ENCODE measurements around the gene MKNK2. TPM values are rescaled to one million over a fixed set of nuclear protein-coding genes. Genes with fewer than 3 reads are reported as not detected.

The MKNK2 gene
- total RNA-seq, 1 experiment from 2014 or later = 271 TPM

DNA sequence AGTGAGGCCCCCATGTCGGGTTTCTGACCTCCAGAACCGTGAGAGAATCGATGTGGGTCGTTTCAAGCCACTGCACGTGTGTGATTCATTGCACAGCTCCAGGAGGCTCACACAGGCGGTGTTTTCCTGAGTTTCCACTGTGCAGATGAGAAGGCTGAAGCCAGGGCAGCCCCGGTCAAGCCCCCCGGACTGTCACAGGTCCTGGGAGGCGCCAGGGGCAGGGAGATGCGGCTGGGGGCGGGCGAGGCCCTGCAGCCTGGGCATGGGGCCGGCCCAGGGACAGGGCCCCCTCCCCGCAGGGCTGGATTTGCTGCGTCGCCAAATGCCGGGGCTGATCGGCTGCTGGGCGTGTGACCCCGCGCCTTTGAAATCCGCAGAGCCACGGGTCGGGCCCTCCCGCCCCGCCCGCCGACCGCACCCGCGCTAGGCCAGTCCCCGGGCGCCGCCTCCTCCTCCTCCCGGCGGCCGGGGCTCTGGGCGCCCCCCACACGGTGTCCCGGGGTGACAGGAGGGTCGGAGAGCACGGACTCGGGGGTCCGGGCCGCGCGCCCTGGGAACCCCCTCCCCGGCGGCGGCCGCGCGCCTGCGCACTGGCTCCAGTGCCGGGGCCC lies 9.9 kb upstream of the MKNK2 start:
- TF ChIP-seq JUND (IDR thresholded peaks at IDR 0.05) (no peak), POLR2AphosphoS5 (IDR thresholded peaks at IDR 0.05; ENCODE audit: low read depth, low read length) (peak; percentile 13; the same call in 1 of the 2 replicates)
- Histone ChIP-seq H3K27ac (ENCODE audit: low read depth, low read length) (peak overlapping the region; percentile 99), H4K20me1 (ENCODE audit: insufficient read depth) (no peaks in the 10 kb centered on the region), H3K9me3 (ENCODE audit: control insufficient read depth in 1 of 2, insufficient read depth in 1 of 2, low read depth in 1 of 2, low read length in 2 of 2) (no peaks in the 10 kb centered on the region), H3K36me3 (ENCODE audit: control insufficient read depth in 1 of 2, insufficient read depth in 2 of 2, low read length in 2 of 2) (no peaks in the 10 kb centered on the region), H3K9ac (ENCODE audit: low read length) (peak overlapping the region; percentile 82), H3K4me1 (ENCODE audit: control insufficient read depth in 1 of 2, insufficient read depth in 2 of 2, low read length in 2 of 2) (peaks cover 60 to 82% of the 10 kb centered on the region in 2 experiments), H3K79me2 (ENCODE audit: insufficient read depth, low read length) (no peaks in the 10 kb centered on the region), H3K9me2 (ENCODE audit: insufficient read depth) (no peaks in the 10 kb centered on the region), H3K4me2 (ENCODE audit: low read length) (peak overlapping the region; percentile 95), H2AFZ (ENCODE audit: low read depth, low read length, poor library complexity, severe bottlenecking) (no peak overlapping the region), H3K27me3 (ENCODE audit: insufficient read depth, low read length) (no peaks in the 10 kb centered on the region), H3K4me3 (replicated peaks in 1 of 2; ENCODE audit: low read depth in 1 of 2, low read length in 2 of 2) (peak overlapping the region; percentile 63 to 71)
- ChIA-PET POLR2A (interaction anchor here (1.4 to 3.3 kb wide), 5 partner anchors 11 to 29 kb away, joined by 3 to 17 read pairs (median 8); partner anchors contain the start of gene MKNK2), CTCF (no interaction called here), RAD21 (ENCODE audit: low non-redundant PET in 1 of 2, low total read pairs in 2 of 2, uncharacterized antibody in 2 of 2, unreplicated experiment in 2 of 2) (no interaction called here)
- ATAC-seq = peak; percentile 43
- intact Hi-C loops (cut with micrococcal nuclease) = loop anchor here (10.0 kb wide), 1 partner anchor 126 kb away; no protein-coding TSS in a partner anchor
- DNase-seq (ENCODE audit: low read depth, low spot score) = no peak
- BruUV-seq (replicated peaks) = no TSS peak

DNA sequence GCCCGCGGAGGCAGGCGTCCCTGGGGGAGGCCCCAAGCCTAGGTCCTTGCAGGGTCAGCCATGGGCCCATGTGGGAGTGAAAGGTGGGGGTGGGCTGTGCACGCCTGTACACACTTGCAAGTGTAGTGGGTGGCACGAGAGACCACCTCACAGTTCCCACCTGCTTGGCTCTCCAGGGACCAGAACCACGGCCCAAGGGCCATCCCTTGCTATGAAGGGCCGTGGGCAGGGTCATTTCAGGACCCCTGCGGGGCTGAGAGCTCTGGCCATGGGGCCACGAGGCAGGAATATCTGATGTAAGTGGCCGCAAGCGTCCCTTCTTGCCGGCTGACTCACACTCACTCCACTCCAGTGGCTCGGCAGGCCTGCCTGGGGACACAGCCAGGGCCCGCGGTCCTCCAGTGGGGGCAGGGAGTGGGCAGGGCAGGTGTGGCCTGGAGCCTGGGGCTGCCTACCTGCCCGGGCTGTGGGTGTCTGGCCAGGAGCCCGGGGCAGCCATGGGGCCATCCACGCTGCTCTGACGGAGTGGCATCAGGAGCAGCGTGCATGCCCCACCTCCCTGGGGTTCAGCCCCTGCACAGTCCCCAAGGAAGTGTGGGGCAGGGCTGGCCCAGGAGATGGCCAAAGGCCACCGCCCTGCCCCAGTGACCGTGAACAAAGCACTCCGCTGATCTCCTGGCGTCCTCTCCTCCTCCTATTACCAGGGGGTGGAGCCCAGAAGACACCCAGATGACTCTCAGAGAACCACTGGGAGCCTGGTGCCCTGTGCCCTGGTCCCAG lies 8.6 kb upstream of the MKNK2 start:
- BruUV-seq (replicated peaks) = TSS peak; percentile 60
- DNase-seq (ENCODE audit: low read depth, low spot score) (peak; percentile 83), ATAC-seq (peak; percentile 57)
- RAD21 ChIA-PET (ENCODE audit: low non-redundant PET in 1 of 2, low total read pairs in 2 of 2, uncharacterized antibody in 2 of 2, unreplicated experiment in 2 of 2) = no interaction called here
- no peaks in the 10 kb centered on the region for H4K20me1 ChIP-seq (ENCODE audit: insufficient read depth)
- no peaks in the 10 kb centered on the region for H3K9me2 ChIP-seq (ENCODE audit: insufficient read depth)
- H3K27me3 ChIP-seq (ENCODE audit: insufficient read depth, low read length) = no peaks in the 10 kb centered on the region
- intact Hi-C loops (cut with micrococcal nuclease) = loop anchor here (10.0 kb wide), 1 partner anchor 125 kb away; no protein-coding TSS in a partner anchor
- no peaks in the 10 kb centered on the region for H3K9me3 ChIP-seq (ENCODE audit: control insufficient read depth in 1 of 2, insufficient read depth in 1 of 2, low read depth in 1 of 2, low read length in 2 of 2)
- peaks cover 64 to 82% of the 10 kb centered on the region in 2 experiments for H3K4me1 ChIP-seq (ENCODE audit: control insufficient read depth in 1 of 2, insufficient read depth in 2 of 2, low read length in 2 of 2)
- peak overlapping the region; percentile 63 to 71 for H3K4me3 ChIP-seq (replicated peaks in 1 of 2; ENCODE audit: low read depth in 1 of 2, low read length in 2 of 2)
- H3K27ac ChIP-seq (ENCODE audit: low read depth, low read length) = peak overlapping the region; percentile 99
- CTCF ChIA-PET = interaction anchor here (1.0 kb wide), 1 partner anchor 130 kb away, joined by 3 read pairs; no protein-coding TSS in a partner anchor
- no peak overlapping the region for H2AFZ ChIP-seq (ENCODE audit: low read depth, low read length, poor library complexity, severe bottlenecking)
- peak overlapping the region; percentile 82 for H3K9ac ChIP-seq (ENCODE audit: low read length)
- H3K4me2 ChIP-seq (ENCODE audit: low read length) = peak overlapping the region; percentile 95
- H3K79me2 ChIP-seq (ENCODE audit: insufficient read depth, low read length) = no peaks in the 10 kb centered on the region
- POLR2A ChIA-PET = interaction anchor here (0.6 to 3.0 kb wide), 12 partner anchors 9 to 314 kb away, joined by 3 to 17 read pairs (median 5); partner anchors contain the start of gene MKNK2
- no peaks in the 10 kb centered on the region for H3K36me3 ChIP-seq (ENCODE audit: control insufficient read depth in 1 of 2, insufficient read depth in 2 of 2, low read length in 2 of 2)
- no peak for TF ChIP-seq EZH2 (IDR thresholded peaks at IDR 0.05)
- TF ChIP-seq, protein P1, sequence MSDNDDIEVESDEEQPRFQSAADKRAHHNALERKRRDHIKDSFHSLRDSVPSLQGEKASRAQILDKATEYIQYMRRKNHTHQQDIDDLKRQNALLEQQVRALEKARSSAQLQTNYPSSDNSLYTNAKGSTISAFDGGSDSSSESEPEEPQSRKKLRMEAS (IDR thresholded peaks at IDR 0.05) = no peak
- TF ChIP-seq TCF7L2 (IDR thresholded peaks at IDR 0.05; ENCODE audit: borderline replicate concordance, extremely low read depth, insufficient read depth, insufficient read length) = peak; percentile 89
- TF ChIP-seq EGR1 (IDR thresholded peaks at IDR 0.05; ENCODE audit: low read depth) = no peak
- TF ChIP-seq CEBPB (IDR thresholded peaks at IDR 0.05; ENCODE audit: low read depth) = no peak
- TF ChIP-seq RAD21 (IDR thresholded peaks at IDR 0.05; ENCODE audit: low read depth) = no peak
- TF ChIP-seq, protein P2, sequence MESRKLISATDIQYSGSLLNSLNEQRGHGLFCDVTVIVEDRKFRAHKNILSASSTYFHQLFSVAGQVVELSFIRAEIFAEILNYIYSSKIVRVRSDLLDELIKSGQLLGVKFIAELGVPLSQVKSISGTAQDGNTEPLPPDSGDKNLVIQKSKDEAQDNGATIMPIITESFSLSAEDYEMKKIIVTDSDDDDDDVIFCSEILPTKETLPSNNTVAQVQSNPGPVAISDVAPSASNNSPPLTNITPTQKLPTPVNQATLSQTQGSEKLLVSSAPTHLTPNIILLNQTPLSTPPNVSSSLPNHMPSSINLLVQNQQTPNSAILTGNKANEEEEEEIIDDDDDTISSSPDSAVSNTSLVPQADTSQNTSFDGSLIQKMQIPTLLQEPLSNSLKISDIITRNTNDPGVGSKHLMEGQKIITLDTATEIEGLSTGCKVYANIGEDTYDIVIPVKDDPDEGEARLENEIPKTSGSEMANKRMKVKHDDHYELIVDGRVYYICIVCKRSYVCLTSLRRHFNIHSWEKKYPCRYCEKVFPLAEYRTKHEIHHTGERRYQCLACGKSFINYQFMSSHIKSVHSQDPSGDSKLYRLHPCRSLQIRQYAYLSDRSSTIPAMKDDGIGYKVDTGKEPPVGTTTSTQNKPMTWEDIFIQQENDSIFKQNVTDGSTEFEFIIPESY (IDR thresholded peaks at IDR 0.05; ENCODE audit: extremely low read depth, insufficient replicate concordance, low read length) = no peak
- no peak for TF ChIP-seq JUND (IDR thresholded peaks at IDR 0.05)
- TF ChIP-seq, protein P3, sequence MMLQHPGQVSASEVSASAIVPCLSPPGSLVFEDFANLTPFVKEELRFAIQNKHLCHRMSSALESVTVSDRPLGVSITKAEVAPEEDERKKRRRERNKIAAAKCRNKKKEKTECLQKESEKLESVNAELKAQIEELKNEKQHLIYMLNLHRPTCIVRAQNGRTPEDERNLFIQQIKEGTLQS (IDR thresholded peaks at IDR 0.05) = no peak
- TF ChIP-seq ZFX (IDR thresholded peaks at IDR 0.05) = peak; percentile 34; the same call in 1 of the 2 replicates
- peak; percentile 72 for TF ChIP-seq POLR2AphosphoS5 (IDR thresholded peaks at IDR 0.05; ENCODE audit: low read depth, low read length)
- peak; percentile 13 for TF ChIP-seq POLR2A (IDR thresholded peaks at IDR 0.05; ENCODE audit: borderline replicate concordance, extremely low read depth, insufficient read depth, insufficient read length)
- no peak for TF ChIP-seq ZNF274 (IDR thresholded peaks at IDR 0.05; ENCODE audit: low read depth, low read length)
